Stomach (tissue), 9 donors: ENCODE data around the gene CYFIP1. TPM values are rescaled to one million over a fixed set of nuclear protein-coding genes. Genes with fewer than 3 reads are reported as not detected.

ENCODE experiments used
- DNase-seq, 2 donors: peaks; one replicate each; pipeline versions ENCODE4 v3.0.0 to v3.0.0-alpha.2; 2013 to 2019
- H3K27ac ChIP-seq, 5 donors: fragments of 200-600 bp in 4 of 5; sonication (generic) in 4 of 5; one replicate each; pipeline ENCODE4 v1.5.1; 2013 to 2019; ENCODE audit warnings: mild to moderate bottlenecking in 1 of 5, moderate library complexity in 1 of 5
- H3K27me3 ChIP-seq, 3 donors: fragments of 200-600 bp; sonication (generic); one replicate each; pipeline ENCODE4 v1.5.1; 2017 to 2019; ENCODE audit warnings: mixed run types in 1 of 3
- H3K36me3 ChIP-seq, 4 donors: fragments of 200-600 bp; sonication (generic); 1 replicate in 3 of 4; 2 replicates in 1 of 4; pipeline ENCODE4 v1.5.1; 2016 to 2019
- H3K4me1 ChIP-seq, 4 donors: fragments of 200-600 bp; sonication (generic); one replicate each; pipeline ENCODE4 v1.5.1; 2016 to 2019
- H3K4me3 ChIP-seq, 4 donors: fragments of 200-600 bp; sonication (generic) in 3 of 4; one replicate each; pipeline ENCODE4 v1.5.1; 2016 to 2019; ENCODE audit warnings: mild to moderate bottlenecking in 1 of 4
- H3K9me3 ChIP-seq, 4 donors: fragments of 200-600 bp; sonication (generic); one replicate each; pipeline ENCODE4 v1.5.1; 2016 to 2019
- EP300 ChIP-seq: sonication (generic); formaldehyde crosslinking; IDR thresholded peaks from one replicate; pipeline ENCODE4 v1.6.1; 2017; ENCODE audit warnings: antibody characterized with exemption
- POLR2A ChIP-seq, 4 donors: fragments of 450-650 bp; IDR thresholded peaks; one replicate each; pipeline ENCODE4 v1.6.1; 2016; ENCODE audit warnings: antibody characterized with exemption in 4 of 4, control low read depth in 2 of 4, mild to moderate bottlenecking in 1 of 4, moderate library complexity in 1 of 4
- POLR2AphosphoS5 ChIP-seq, 3 donors: sonication (generic); formaldehyde crosslinking; IDR thresholded peaks; one replicate each; pipeline ENCODE4 v1.6.1; 2016; ENCODE audit warnings: antibody characterized with exemption in 3 of 3
- WGBS, 5 donors: extraction: QIAGEN DNeasy Blood & Tissue Kit in 3 of 5; methylation state at CpG; one replicate each; pipeline versions ENCODE4 v1.1.5 to v1.1.7; 2013 to 2018; 5-methylcytosine and 5-hydroxymethylcytosine counted together
- intact Hi-C: fragments of 100-400 bp; cut with DNase I; formaldehyde crosslinking; loops from one replicate; pipeline ENCODE4 v1.15.1; 2023; ENCODE audit warnings: low total_unique reads
- polyA plus RNA-seq, 3 donors: library from polyadenylated mRNA; stranded (reverse); fragments of 200-250 nt; gene quantifications; one replicate each; pipeline ENCODE4 v1.2.3, GENCODE V29; 2013
- total RNA-seq, 5 donors: library from RNA; depleted of rRNA; stranded (reverse); fragments of >200 nt; gene quantifications; one replicate each; pipeline versions ENCODE4 v1.1.0 to v1.2.3, GENCODE V29; 2014 to 2016
- TF ChIP-seq, protein P1 (sequence below), 7 experiments: fragments of 450-650 bp in 4 of 7; fragments of 200-600 bp in 3 of 7; sonication (generic) in 3 of 7; IDR thresholded peaks; one replicate each; pipeline ENCODE4 v1.5.1; 2016 to 2019; ENCODE audit warnings: antibody characterized with exemption in 7 of 7, control low read depth in 2 of 7, mild to moderate bottlenecking in 1 of 7
- donor health status: healthy with polysubstance abuse.
- donor health status: Bipolar disorder and iron deficiency.
- donor health status: healthy.

The CYFIP1 gene
- total and polyA plus RNA-seq, 8 donors = 21.8 to 214 (median 61.6) TPM

DNA sequence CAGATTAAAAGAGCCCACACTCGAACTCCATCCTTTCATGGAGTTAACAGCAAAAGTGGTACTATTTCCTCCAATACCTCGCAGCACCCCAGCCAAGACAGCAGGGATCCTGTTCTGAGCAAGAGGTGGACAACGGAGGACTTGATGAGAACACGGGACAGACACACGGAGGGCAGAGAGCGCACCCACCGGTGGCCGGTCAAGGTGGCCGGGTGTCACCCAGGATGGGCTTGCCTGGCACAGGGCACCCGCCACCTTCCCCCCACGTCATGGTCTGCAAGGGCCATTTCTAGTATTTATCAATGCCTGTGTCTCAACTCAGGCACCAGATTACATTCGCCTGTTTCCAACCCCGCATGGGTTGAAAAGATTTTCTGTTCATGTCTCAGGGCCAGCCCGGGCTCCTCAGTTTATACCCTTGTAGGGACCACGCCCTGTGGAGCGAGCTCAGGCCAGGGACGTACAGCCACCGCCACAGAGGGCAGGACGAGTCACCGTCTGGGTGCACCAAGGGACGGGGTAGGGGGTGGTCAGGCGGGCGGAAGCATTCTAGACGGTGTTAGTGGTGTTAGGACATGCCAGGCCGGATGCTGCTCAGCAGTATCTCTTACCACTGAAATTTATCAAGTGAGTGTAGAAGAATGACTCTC lies 64.2 kb downstream of the CYFIP1 start:
- Histone ChIP-seq H3K27me3 (no peaks in the 10 kb centered on the region), H3K4me3 (no peak overlapping the region), H3K36me3 (peaks cover 72 to 93% (median 87%) of the 10 kb centered on the region in 4 donors), H3K4me1 (no peaks in the 10 kb centered on the region), H3K27ac (no peak overlapping the region), H3K9me3 (no peaks in the 10 kb centered on the region)
- DNase-seq = no peak
- 94 to 96% (median 96%) methylated on average over 25 of the region's 25 CpGs for WGBS, 5 donors
- TF ChIP-seq, protein P1, sequence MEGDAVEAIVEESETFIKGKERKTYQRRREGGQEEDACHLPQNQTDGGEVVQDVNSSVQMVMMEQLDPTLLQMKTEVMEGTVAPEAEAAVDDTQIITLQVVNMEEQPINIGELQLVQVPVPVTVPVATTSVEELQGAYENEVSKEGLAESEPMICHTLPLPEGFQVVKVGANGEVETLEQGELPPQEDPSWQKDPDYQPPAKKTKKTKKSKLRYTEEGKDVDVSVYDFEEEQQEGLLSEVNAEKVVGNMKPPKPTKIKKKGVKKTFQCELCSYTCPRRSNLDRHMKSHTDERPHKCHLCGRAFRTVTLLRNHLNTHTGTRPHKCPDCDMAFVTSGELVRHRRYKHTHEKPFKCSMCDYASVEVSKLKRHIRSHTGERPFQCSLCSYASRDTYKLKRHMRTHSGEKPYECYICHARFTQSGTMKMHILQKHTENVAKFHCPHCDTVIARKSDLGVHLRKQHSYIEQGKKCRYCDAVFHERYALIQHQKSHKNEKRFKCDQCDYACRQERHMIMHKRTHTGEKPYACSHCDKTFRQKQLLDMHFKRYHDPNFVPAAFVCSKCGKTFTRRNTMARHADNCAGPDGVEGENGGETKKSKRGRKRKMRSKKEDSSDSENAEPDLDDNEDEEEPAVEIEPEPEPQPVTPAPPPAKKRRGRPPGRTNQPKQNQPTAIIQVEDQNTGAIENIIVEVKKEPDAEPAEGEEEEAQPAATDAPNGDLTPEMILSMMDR (IDR thresholded peaks at IDR 0.05) = no peak
- TF ChIP-seq EP300 = no peak
- TF ChIP-seq POLR2AphosphoS5 (IDR thresholded peaks at IDR 0.05) = no peak
- TF ChIP-seq POLR2A (IDR thresholded peaks at IDR 0.05) = no peak
- intact Hi-C loops = no loop called here

DNA sequence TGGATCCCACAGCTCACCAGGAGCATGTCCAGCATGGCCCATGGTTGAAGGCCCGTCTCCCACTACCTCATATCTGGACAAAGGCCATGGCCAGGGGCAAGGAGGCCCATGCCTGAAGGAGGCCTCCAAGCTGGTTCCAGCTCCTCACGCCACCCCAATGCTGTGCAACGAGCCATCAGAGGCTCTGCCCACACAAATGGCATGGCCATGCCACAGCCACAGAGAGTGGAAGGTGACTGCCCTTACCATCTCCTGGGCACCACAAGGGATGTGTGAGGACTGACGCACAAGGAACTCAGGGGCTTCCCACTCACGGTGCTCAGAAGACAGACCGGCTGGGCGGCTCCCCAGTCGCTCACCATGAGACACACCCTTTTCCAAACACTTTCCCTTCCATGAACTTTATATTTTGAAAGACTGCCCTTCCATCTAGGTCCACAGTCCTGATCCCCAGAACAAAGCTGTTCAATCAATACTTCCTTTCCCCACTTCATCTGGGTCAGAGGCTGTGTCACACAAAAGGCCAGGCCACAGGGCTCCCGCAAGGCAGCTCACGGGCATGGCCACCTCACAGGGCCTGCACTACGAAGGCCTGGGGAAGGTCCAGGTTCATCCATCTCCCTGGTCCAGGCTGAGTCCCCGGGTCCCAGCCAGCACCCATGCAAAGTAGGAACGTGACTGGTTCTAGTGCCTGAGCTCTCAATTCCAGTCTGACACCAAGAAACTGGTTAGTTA lies 66.4 kb downstream of the CYFIP1 start:
- Histone ChIP-seq H3K9me3 (no peaks in the 10 kb centered on the region), H3K4me3 (no peak overlapping the region), H3K4me1 (no peaks in the 10 kb centered on the region), H3K27me3 (no peaks in the 10 kb centered on the region), H3K27ac (no peak overlapping the region), H3K36me3 (peaks cover 89 to 99% (median 98%) of the 10 kb centered on the region in 4 donors)
- 91 to 95% (median 95%) methylated on average over 11 to 13 of the region's 13 CpGs for WGBS, 5 donors
- intact Hi-C loops = no loop called here
- TF ChIP-seq POLR2A (IDR thresholded peaks at IDR 0.05) (no peak), EP300 (no peak), POLR2AphosphoS5 (IDR thresholded peaks at IDR 0.05) (no peak)
- TF ChIP-seq, protein P1 (IDR thresholded peaks at IDR 0.05) = no peak
- no peak for DNase-seq

DNA sequence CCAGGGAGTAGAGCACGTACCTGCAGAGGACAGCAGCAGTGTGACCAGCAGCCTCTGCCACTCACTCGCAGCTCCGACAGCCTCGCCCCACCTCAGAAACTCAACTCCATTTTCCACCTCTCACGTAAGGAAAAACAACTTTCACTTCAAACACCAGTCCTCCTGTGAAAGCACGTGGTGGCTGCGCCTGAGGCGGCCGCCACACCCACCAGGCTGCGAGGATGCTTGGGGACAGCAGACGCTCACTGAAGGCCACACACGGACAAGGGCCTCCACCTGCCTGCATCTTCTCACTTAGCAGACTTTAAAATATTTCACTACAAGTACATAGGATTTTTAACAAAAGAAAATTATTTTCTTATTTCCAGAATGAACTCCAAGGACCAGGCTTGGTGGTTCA lies 67.9 kb downstream of the CYFIP1 start:
- Histone ChIP-seq H3K9me3 (no peaks in the 10 kb centered on the region), H3K27ac (no peak overlapping the region), H3K27me3 (no peaks in the 10 kb centered on the region), H3K36me3 (peaks cover 89 to 99% (median 98%) of the 10 kb centered on the region in 4 donors), H3K4me3 (no peak overlapping the region), H3K4me1 (no peaks in the 10 kb centered on the region)
- intact Hi-C loops = no loop called here
- WGBS, 5 donors = 92 to 97% (median 95%) methylated on average over 12 of the region's 12 CpGs
- DNase-seq = no peak
- TF ChIP-seq POLR2AphosphoS5 (IDR thresholded peaks at IDR 0.05) (no peak), EP300 (no peak)

DNA sequence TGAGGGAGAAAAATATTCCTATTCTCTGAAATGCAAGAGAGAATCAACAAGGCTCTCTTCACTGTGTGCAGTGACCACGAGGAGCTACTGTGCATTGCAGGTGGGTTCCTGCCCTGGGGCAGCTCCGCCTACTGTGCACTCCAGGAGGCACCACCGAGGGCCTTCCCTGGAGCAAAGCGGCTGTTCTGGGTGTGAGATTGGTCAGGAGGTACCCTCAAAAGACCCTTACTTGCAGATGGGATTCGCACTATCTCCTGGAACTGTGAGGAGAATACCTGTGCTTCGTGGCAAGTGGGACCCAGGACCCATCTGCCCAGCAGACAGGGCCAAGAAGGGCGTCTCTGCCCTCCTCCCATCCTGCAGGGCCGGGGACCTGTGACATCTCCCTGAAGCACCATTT lies 68.9 kb downstream of the CYFIP1 start:
- peaks cover 88 to 98% (median 97%) of the 10 kb centered on the region in 4 donors for H3K36me3 ChIP-seq
- TF ChIP-seq EP300 (no peak), POLR2AphosphoS5 (IDR thresholded peaks at IDR 0.05) (no peak), POLR2A (IDR thresholded peaks at IDR 0.05) (no peak)
- TF ChIP-seq, protein P1 (IDR thresholded peaks at IDR 0.05) = no peak
- no peak for DNase-seq
- WGBS, 5 donors = 89 to 92% (median 91%) methylated on average over 4 to 8 of the region's 8 CpGs
- no peaks in the 10 kb centered on the region for H3K4me1 ChIP-seq
- H3K27me3 ChIP-seq = no peaks in the 10 kb centered on the region
- no peak overlapping the region for H3K4me3 ChIP-seq
- no peaks in the 10 kb centered on the region for H3K9me3 ChIP-seq
- intact Hi-C loops = no loop called here
- H3K27ac ChIP-seq = no peak overlapping the region
